ENCODE results near the gene BRINP3.

DNA sequence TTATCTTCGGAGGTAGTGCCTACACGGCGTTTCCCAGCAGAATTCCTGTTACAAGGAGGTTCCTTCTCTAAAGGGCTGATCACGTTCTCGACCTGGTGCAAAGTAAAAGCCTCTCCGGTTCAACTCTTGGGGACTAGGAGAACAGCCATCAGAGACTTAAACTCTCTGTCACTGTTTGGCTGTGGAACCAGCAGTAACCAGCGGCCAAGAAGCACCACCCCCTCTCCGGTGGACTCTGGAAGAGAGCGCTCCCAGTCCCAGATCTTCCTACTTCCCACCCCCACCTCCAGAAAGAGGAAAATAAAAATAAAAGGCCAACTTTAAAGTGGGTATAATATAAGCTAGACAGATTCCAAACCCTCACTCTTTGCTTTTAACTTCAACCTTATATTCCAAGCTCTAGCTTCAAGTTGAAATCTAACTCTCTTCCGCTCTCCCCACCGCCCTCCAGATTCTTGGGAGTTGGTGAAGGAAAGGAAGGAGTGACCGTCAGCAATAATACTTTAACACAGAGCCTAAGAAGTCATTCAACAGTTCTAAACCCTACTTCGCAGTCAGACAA, 2.9 kb downstream of the BRINP3 start:
- TF ChIP-seq EP300 (IDR thresholded peaks at IDR 0.05): no peak
- TF ChIP-seq CTCF (IDR thresholded peaks at IDR 0.05): no peak

Data from esophagus muscularis mucosa (tissue), 3 donors.